Measurements from ENCODE around the gene ISG15.
"Not testable (repeated sequence)": the region's sequence is repeated elsewhere in the genome, so short reads cannot be mapped to it uniquely, and the experiment has no call there.

The ISG15 gene

GRCh38 chr1:995665-996633, 17.3 kb upstream of the ISG15 start:
- no peak for DNase-seq (ENCODE audit: low read depth)

GRCh38 chr1:996851-997712, 16.2 kb upstream of the ISG15 start:
- no peak for DNase-seq (ENCODE audit: low read depth)

DNA sequence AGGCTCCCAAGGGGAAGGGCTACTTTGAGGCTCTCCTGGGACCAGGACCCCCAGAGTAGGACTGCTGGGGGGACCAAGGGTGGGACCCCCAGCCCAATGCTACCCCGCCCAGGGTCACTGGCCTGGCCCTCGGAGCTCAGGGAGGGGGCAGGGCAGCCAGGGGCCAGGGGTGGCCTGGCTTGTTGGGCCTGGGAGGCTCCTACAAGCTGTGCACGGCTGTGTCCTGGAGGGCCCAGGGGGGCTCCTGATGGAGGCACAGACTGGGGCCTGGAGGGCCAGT, 15.6 kb upstream of the ISG15 start:
- no peak for DNase-seq (ENCODE audit: low read depth)

- DNase-seq (ENCODE audit: low read depth) = no peak
Observed at GRCh38 chr1:997993-998744, 15.1 kb upstream of the ISG15 start.

DNA sequence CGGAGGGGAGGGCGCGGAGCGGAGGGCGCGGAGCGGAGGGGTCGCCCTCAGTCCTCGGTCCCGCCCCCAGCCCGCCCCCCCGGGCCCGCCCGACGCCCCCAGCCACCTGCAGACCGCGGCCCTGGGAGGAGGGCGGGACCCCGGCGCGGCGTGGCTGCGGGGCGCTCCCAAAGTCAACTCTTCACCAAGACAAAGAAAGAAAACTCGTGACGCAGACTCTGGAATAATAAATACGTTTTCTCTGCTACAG, 14.6 kb upstream of the ISG15 start:
- no peak for DNase-seq (ENCODE audit: low read depth)

GRCh38 chr1:998995-999724, 14.1 kb upstream of the ISG15 start:
- DNase-seq (ENCODE audit: low read depth) = no peak

DNA sequence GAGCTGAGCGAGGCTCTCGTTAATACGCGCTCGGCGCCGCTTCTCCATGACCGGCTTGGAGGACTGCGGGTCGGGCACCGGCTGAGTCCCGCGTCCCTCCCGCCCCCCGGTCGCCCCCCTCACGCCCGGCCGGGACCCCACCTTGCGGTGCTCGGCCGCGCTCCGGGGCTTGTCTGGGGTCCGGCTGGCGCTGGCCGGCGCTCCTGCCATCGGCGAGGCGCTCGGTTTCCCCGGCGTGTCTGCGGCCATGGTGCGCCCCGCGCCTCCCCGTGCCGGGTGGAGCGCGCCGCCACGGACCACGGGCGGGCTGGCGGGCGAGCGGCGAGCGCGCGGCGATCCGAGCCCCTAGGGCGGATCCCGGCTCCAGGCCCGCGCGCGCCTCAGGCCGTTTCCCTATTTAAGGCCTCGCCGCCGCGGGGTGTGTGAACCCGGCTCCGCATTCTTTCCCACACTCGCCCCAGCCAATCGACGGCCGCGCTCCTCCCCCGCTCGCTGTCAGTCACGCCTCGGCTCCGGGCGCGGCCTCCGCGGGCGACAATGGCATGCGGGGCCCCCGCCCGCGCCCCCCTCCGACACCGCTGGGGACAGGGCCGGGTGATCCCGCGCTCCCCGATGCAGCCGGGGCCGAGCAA, 13.5 kb upstream of the ISG15 start, which contains the start of gene HES4:
HES4 (minus strand) TSS at position 373 of the 632 bp plus-strand sequence; CDS start at position 249, 124 bp downstream.
- DNase-seq (ENCODE audit: low read depth) = peak; percentile 42

- peak; percentile 54 for DNase-seq (ENCODE audit: low read depth)
Observed at GRCh38 chr1:1000357-1001056, 12.8 kb upstream of the ISG15 start.

DNA sequence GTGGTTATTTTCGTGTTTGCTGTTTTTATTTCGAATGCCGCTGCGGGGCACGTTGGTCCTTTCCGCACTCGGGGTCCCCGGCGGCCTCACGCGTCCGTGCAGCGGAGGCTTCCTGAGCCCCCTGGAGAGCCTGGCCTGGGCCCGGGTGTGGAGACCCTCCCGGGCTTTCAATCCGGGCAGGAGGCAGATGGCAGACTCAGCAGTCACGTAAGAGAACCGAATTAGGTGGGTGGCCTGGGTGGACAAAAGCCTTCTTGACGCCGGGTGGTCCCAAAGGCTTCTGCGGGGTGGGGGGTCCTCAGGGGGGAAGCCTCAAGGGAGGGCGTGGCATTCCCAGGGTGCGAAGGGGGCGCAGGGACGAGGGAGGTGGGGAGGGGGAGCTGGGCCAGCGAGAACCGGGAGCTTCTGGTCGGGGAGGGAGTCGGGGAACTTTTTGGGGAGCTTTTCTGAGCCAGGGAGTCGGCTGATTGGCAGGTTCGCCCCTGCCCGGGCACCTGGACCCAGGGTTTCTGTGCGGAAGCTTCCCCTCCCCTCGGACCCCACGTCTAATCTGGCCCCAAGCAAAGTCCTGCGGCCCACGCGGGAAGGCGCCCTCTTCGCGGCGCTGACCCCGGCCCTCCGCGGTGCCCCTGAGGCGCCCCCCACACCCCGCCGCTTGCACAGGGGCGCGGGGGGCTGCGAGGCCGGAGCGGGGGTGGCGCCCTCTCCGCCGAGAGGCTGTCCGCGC, 12.1 kb upstream of the ISG15 start:
- no peak for DNase-seq (ENCODE audit: low read depth)

DNA sequence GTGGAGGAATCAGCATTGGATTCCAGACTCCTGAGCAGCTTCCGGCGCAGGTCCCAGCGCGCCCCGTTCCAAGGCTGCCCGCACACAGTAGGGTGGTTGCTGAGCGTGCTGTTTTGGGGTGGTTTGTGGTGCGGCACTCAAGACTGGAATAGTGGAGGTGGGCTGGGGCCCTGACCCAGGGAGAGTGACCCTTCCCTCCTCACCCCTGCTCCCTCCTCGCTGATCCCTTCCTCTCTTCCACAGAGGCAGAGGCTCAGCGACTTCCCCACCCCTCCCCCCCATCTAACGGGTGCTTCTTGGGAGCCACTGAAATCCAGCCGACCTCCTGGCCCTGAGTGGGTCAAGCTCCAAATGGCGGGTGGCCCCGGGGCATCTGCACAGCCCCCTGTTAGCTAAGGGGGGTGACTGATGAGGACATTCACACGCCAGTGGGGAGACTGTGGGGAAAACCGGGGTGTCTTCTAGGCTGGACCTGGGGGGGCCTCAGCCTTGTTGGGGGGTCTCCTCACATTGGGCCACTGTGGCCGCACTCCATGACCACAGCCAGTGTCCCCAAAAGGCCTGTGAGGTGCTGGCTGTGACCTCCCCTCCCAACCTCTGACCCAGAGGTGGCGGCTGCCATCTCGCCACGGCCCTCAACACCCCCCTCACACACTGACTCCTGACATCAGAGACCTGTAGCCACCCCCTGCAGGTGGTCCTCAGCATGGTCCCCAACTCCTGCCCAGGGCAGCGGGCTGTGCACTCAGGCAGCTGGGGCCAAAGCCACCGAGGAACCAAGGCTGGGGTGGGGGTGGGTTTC, 9.5 kb upstream of the ISG15 start:
- no peak for DNase-seq (ENCODE audit: low read depth)

- DNase-seq (ENCODE audit: low read depth) = no peak
Observed at GRCh38 chr1:1004420-1004779, 8.9 kb upstream of the ISG15 start.

DNA sequence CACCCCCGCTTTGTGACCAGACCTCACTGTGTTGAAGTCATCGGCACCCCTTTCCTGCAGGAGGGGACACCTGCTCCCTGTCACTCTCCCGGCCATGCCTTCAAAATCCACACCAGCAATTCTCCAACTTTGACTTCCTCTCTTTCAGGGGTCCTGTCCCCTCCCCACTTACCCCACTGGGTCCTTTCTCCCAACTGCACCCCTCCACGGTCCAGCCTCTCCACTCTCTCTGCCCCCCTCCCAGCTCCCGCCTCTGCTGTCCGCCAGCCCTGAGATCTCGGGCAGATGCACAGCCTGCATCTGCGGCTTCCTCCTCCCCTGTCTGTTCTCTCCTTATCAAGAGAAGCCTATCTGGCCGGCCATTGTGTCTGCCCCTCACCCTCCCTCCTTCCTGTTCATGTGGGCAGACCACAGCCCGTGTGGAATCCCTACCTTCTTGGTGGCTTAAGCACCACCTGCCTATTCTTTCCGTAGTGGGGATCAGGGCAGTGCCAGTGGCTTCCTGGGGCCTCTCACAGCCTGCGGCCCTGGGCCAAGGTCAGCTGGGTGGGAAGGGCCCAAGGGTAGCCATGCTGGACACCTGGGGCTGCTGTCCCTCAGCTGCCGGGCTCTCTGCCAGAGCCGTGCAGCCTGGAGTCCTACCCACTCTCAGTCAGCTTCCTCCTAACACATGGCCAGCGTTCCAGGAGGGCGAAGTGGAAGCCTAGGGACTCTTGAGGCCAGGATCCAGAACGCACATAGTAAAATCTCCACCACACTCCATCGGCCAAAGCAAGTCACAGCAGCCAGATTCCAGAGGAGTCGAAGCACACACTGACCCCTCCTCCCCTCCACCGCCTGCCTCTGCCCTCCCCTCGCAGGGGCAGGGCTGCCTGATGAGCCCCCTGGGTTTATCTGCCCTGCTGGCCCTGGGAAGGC, 8.3 kb upstream of the ISG15 start:
- DNase-seq (ENCODE audit: low read depth) = no peak

GRCh38 chr1:1005774-1006304, 7.5 kb upstream of the ISG15 start:
- DNase-seq (ENCODE audit: low read depth) = no peak

GRCh38 chr1:1006305-1007159, 6.8 kb upstream of the ISG15 start:
- DNase-seq (ENCODE audit: low read depth) = no peak

- DNase-seq (ENCODE audit: low read depth) = not testable (repeated sequence)
Observed at GRCh38 chr1:1010131-1010530, 3.2 kb upstream of the ISG15 start.

- no peak for DNase-seq (ENCODE audit: low read depth)
Observed at GRCh38 chr1:1011396-1011949, 1.8 kb upstream of the ISG15 start.

GRCh38 chr1:1012736-1013104, 577 bp upstream of the ISG15 start:
- DNase-seq (ENCODE audit: low read depth) = not testable (repeated sequence)

All from activated T-helper 9 cell treated with anti-CD3 and anti-CD28 coated beads, Interleukin-2, amount 50 U/mL, for 16 hours (primary cell).